Stomach (tissue), 4 donors: Measurements from ENCODE around the gene FCRL3.

ENCODE experiments used
- CTCF ChIP-seq, 7 experiments: fragments of 450-650 bp in 4 of 7; fragments of 200-600 bp in 3 of 7; sonication (generic) in 3 of 7; IDR thresholded peaks; one replicate each; pipeline ENCODE4 v1.5.1; 2016 to 2019; ENCODE audit warnings: antibody characterized with exemption in 7 of 7, control low read depth in 2 of 7, mild to moderate bottlenecking in 1 of 7
- POLR2A ChIP-seq, 4 donors: fragments of 450-650 bp; IDR thresholded peaks; one replicate each; pipeline ENCODE4 v1.6.1; 2016; ENCODE audit warnings: antibody characterized with exemption in 4 of 4, control low read depth in 2 of 4, mild to moderate bottlenecking in 1 of 4, moderate library complexity in 1 of 4
- POLR2AphosphoS5 ChIP-seq, 3 donors: sonication (generic); formaldehyde crosslinking; IDR thresholded peaks; one replicate each; pipeline ENCODE4 v1.6.1; 2016; ENCODE audit warnings: antibody characterized with exemption in 3 of 3

- TF ChIP-seq CTCF (IDR thresholded peaks at IDR 0.05) (no peak), POLR2A (IDR thresholded peaks at IDR 0.05) (no peak), POLR2AphosphoS5 (IDR thresholded peaks at IDR 0.05) (no peak)
These were observed 47.8 kb upstream of the FCRL3 start for GRCh38 chr1:157748262-157748817.
